GM18873 (cell line): ENCODE data around the gene ZBTB14.
A peak's percentile ranks its signal among the peaks of the same experiment; 100 is the strongest.

Experiments
- ATAC-seq: cut with Tn5 transposase; IDR thresholded peaks from one replicate; pipeline ENCODE4 v1.9.1; 2021; ENCODE audit warnings: mild to moderate bottlenecking, moderate library complexity, moderate number of reproducible peaks; ENCODE audit not compliant: unreplicated experiment, low FRiP score

Gene ZBTB14

GRCh38 chr18:5294113-5294456 is 1.4 kb downstream of the ZBTB14 start:
- no peak for ATAC-seq

GRCh38 chr18:5288517-5288935 is 7.0 kb downstream of the ZBTB14 start:
- peak; percentile 66 for ATAC-seq

- ATAC-seq: no peak
Measured at GRCh38 chr18:5287854-5288253, 7.7 kb downstream of the ZBTB14 start.

- ATAC-seq: no peak
Measured at GRCh38 chr18:5286525-5286924, 9.0 kb downstream of the ZBTB14 start.

- no peak for ATAC-seq
Measured at GRCh38 chr18:5285326-5285725, 10.2 kb downstream of the ZBTB14 start.

- no peak for ATAC-seq
Measured at GRCh38 chr18:5284808-5285207, 10.7 kb downstream of the ZBTB14 start.

- ATAC-seq: no peak
Measured at GRCh38 chr18:5282770-5283169, 12.8 kb downstream of the ZBTB14 start.

GRCh38 chr18:5276947-5277346 is 18.6 kb downstream of the ZBTB14 start:
- no peak for ATAC-seq

GRCh38 chr18:5275872-5276271 is 19.7 kb downstream of the ZBTB14 start:
- no peak for ATAC-seq

GRCh38 chr18:5268874-5269273 is 26.7 kb downstream of the ZBTB14 start:
- no peak for ATAC-seq

GRCh38 chr18:5266721-5267120 is 28.8 kb downstream of the ZBTB14 start:
- ATAC-seq: no peak

GRCh38 chr18:5253910-5254309 is 41.6 kb downstream of the ZBTB14 start:
- no peak for ATAC-seq

- no peak for ATAC-seq
Measured at GRCh38 chr18:5251117-5251516, 44.4 kb downstream of the ZBTB14 start.

GRCh38 chr18:5250603-5251002 is 44.9 kb downstream of the ZBTB14 start:
- ATAC-seq: no peak

- ATAC-seq: no peak
Measured at GRCh38 chr18:5244941-5245340, 50.6 kb downstream of the ZBTB14 start.

- no peak for ATAC-seq
Measured at GRCh38 chr18:5239447-5239846, 56.1 kb downstream of the ZBTB14 start.
